Esophagus (tissue), 2 donors: ENCODE measurements around the gene RAP1GAP. TPM values are rescaled to one million over a fixed set of nuclear protein-coding genes. Genes with fewer than 3 reads are reported as not detected.

Experiments
- H3K27ac ChIP-seq, 2 donors: one replicate each; pipeline ENCODE4 v1.5.1; 2013; ENCODE audit warnings: low read depth in 2 of 2, mild to moderate bottlenecking in 2 of 2, inconsistent platforms in 1 of 2, low read length in 1 of 2, moderate library complexity in 1 of 2
- H3K27me3 ChIP-seq, 2 donors: one replicate each; pipeline ENCODE4 v1.6.1; 2013; ENCODE audit warnings: low read length in 2 of 2, control low read depth in 1 of 2, mild to moderate bottlenecking in 1 of 2; ENCODE audit not compliant: insufficient read depth in 2 of 2, control insufficient read depth in 1 of 2
- H3K36me3 ChIP-seq, 2 donors: one replicate each; pipeline ENCODE4 v1.6.1; 2013; ENCODE audit warnings: low read length in 1 of 2; ENCODE audit not compliant: control insufficient read depth in 2 of 2, insufficient read depth in 2 of 2
- H3K4me1 ChIP-seq, 2 donors: one replicate each; pipeline ENCODE4 v1.6.1; 2013; ENCODE audit warnings: low read length in 1 of 2; ENCODE audit not compliant: control insufficient read depth in 2 of 2, insufficient read depth in 2 of 2
- H3K4me3 ChIP-seq, 2 donors: one replicate each; pipeline ENCODE4 v1.5.1; 2013; ENCODE audit warnings: low read length in 2 of 2, mild to moderate bottlenecking in 2 of 2, low read depth in 1 of 2, moderate library complexity in 1 of 2
- H3K9me3 ChIP-seq, 2 donors: one replicate each; pipeline ENCODE4 v1.6.1; 2013; ENCODE audit warnings: mild to moderate bottlenecking in 2 of 2, low read depth in 1 of 2, low read length in 1 of 2, moderate library complexity in 1 of 2; ENCODE audit not compliant: control insufficient read depth in 2 of 2, insufficient read depth in 1 of 2
- WGBS, 2 donors: extraction: QIAGEN DNeasy Blood & Tissue Kit; methylation state at CpG; one replicate each; pipeline ENCODE4 v1.1.7; 2013; 5-methylcytosine and 5-hydroxymethylcytosine counted together
- polyA plus RNA-seq, 2 donors: library from polyadenylated mRNA; stranded (reverse); fragments of 200-250 nt; gene quantifications; one replicate each; pipeline ENCODE4 v1.2.3, GENCODE V29; 2013
- donor health status: healthy with polysubstance abuse.
- donor health status: Bipolar disorder and iron deficiency.

The RAP1GAP gene
- 10 to 100 TPM in 1 of 2 donors, 1 to 10 TPM in 1; 3.5 to 12.2 TPM for polyA plus RNA-seq

DNA sequence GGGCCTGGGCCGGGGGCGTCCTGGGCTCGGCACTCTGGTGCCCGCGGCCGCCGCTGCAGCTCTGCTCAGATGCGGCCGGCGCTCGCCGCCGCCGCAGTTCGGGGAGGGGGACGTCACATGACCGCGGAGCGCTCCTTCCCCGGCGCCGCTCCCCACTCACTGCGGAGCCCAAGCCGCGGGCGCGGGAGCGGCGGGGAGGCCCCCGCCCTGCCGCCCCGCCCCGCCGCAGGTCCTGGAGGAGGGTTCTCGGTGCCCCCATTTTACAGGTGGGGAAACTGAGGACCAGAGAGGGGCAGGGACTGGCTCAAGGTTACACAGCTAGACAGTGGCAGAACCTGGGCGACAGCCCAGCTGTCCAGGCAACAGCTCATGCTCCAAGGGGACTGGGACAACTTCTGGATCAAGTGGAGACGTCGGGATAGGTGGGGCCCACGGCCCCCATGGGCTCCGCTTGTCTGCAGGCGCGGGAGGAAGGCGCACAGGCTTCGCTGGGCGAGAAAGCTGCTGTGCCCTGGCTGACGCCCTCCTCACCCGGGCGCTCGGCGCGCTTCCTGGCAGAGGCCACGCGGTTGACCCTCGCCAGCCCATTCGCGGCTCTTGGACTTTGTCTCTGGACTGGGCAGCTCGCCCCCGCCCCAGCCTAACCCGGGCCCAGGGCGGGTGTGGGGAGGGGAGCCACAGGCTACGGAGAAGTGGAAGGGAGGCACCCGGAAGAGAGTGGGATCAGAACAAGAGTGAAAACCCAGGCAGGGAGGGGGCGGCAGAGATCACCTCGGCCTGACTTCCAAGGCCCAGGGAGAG is at the start of gene RAP1GAP:
Gene RAP1GAP, minus strand, starts transcription at position 100 of the 801 bp plus-strand sequence. CDS start 49,325 bp downstream, outside the sequence.
- no peak within 1 kb of the TSS for H3K27ac ChIP-seq
- peak within 1 kb of the TSS; percentile 19 to 36 for H3K4me3 ChIP-seq
- WGBS, 2 donors, result 1 to 3% methylated on average over 37 to 64 of the region's 64 CpGs
- H3K27me3 ChIP-seq, result peaks cover 0 to 2% of the 10 kb centered on the region in 2 donors
- H3K9me3 ChIP-seq, result no peaks in the 10 kb centered on the region
- H3K36me3 ChIP-seq, result no peaks in the 10 kb centered on the region
- peaks cover 10 to 27% of the 10 kb centered on the region in 2 donors for H3K4me1 ChIP-seq

DNA sequence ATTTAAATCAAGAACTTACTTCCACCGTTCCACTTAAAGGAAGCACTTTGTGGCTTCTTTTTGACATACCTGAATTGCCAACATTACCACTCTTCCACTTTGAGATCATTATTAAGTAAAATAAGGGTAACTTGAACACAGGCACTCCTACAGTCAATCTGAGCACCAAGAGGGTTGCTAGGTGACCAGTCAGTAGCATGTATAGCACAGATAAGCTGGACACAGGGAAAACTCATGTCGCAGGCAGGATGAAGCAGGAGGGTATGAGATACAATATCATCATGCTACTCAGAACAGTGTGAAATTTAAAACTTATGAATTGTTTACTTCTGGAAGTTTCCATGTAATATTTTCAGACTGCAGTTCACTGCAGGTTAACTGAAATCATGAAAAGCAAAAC is 47.0 kb upstream of the RAP1GAP start:
- no peak overlapping the region for H3K27ac ChIP-seq
- no peaks in the 10 kb centered on the region for H3K4me1 ChIP-seq
- no peaks in the 10 kb centered on the region for H3K9me3 ChIP-seq
- 82 to 85% methylated on average over 2 of the region's 2 CpGs for WGBS, 2 donors
- no peak overlapping the region for H3K4me3 ChIP-seq
- peaks cover 7 to 12% of the 10 kb centered on the region in 2 donors for H3K36me3 ChIP-seq
- no peaks in the 10 kb centered on the region for H3K27me3 ChIP-seq

DNA sequence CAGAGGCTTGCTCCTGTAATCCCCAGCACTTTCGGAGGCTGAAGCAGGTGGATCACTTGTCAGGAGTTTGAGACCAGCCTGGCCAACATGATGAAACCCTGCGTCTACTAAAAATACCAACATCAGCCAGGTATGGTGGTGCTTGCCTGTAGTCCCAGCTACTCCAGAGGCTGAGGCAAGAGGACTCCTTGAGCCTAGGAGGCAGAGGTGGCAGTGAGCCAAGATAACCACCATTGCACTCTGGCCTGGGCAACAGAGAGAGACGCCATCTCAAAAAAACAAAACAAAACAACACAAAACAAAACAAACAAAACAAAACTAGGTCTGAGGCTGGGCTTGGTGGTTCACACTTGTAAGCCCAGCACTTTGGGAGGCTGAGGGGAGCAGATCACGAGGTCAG is 38.7 kb upstream of the RAP1GAP start:
- peaks cover 5% of the 10 kb centered on the region in 2 donors for H3K36me3 ChIP-seq
- H3K27ac ChIP-seq, result no peak overlapping the region
- H3K9me3 ChIP-seq, result no peaks in the 10 kb centered on the region
- no peaks in the 10 kb centered on the region for H3K4me1 ChIP-seq
- H3K27me3 ChIP-seq, result no peaks in the 10 kb centered on the region
- H3K4me3 ChIP-seq, result no peak overlapping the region
- 89 to 93% methylated on average over 4 of the region's 4 CpGs for WGBS, 2 donors

DNA sequence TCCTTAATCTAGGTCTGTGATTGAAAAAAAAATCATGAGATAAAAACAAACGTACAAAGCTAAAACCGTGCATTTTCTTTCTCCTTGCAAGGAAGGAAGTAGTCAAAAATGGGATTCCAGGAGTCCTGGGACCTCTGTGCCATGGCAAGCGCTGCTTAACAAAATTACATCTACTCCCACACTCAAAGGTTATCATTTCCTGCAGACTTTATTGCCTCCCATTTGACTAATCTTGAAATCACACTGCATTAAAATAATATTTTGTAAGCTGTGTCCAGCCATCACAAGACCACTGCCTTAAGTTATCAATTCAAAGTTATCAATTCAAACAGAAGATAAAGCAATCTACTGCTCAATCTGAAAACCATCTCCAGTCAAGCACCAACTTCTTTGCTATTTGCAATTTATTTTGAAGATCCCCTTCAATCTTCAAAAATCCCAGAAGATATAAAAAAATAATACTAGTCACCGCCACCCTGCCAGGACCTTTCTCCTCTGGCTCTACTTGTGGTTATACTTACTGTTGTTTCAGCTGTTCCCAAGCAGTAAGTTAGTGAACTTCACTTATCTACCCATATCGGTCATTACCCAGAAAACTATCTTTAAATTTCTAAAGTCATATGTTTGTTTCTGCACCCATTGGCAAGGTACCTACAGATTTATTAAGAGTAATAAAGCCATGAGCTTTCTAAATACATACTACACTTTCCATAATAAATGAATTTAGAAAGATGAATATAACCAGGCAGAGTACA is 38.1 kb upstream of the RAP1GAP start:
- Histone ChIP-seq H3K9me3 (no peaks in the 10 kb centered on the region), H3K27me3 (no peaks in the 10 kb centered on the region), H3K4me1 (no peaks in the 10 kb centered on the region), H3K4me3 (no peak overlapping the region), H3K36me3 (peaks cover 5 to 7% of the 10 kb centered on the region in 2 donors), H3K27ac (no peak overlapping the region)
- 71 to 78% methylated on average over 5 of the region's 5 CpGs for WGBS, 2 donors

DNA sequence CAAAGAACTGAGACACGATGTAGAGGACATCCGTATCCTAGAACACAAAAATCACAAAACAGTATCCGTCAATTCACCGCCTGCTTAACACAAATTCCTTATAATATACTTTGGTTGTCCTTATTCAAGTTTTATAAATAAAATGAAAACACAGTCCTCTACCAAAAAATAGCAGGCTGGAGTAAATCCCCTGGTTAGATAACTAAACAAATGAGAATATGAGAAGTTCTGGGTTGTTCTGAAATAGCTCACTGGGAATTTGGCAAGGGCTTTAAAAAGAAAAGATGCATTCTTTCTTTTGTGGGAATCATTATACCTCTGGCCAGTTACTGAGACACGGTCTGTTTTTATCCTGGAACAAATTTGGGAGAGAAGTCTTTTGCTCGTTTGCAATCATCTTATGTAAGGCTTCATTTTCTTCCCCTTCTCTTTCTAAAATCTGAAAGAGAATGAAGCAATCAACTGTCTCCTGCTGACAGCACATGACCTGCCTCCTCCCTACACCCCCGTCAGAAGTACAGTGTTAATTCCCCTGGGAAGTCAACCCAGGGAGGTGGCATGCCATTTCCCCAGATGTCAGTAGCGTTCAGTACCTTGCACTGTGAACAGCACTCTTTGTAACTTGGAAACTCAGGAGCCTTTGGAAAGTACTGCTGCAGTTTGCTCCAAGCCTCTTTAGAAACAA is 37.1 kb upstream of the RAP1GAP start:
- H3K9me3 ChIP-seq, result no peaks in the 10 kb centered on the region
- H3K36me3 ChIP-seq, result peaks cover 7% of the 10 kb centered on the region in 2 donors
- no peak overlapping the region for H3K4me3 ChIP-seq
- WGBS, 2 donors, result 65 to 79% methylated on average over 8 of the region's 8 CpGs
- H3K27ac ChIP-seq, result no peak overlapping the region
- H3K27me3 ChIP-seq, result no peaks in the 10 kb centered on the region
- no peaks in the 10 kb centered on the region for H3K4me1 ChIP-seq

DNA sequence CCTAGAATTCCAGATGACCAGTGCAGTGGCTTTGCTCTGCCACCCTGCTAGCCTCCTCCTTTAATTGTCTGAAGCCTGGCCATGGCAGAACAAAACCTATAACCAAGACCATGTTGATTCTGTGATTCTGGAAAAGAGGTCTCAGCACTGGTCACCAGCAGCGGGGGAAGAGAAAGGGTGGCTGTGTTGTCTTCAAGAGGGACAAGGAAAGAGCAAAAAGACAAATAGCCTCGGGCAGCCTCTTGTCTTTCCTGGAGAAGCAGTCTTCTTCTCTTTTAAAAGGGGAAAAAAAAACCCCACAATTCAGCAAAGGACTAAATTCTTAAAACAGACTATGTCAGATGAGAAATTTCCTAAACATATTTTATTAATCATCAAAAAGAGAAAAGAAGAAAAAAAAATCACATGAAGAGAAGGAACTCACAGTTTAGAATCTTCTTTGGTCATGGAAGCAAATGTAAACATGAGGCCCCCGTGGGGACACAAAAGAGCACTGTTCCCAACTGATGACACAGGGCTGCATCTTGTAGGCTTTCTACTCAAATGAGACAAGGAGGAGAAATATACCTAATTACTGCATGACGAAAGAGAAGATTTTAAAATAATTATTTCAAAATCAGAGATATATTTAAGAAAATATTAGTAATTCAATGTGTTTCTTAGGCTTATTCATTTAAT is 36.3 kb upstream of the RAP1GAP start:
- Histone ChIP-seq H3K27me3 (no peaks in the 10 kb centered on the region), H3K36me3 (peaks cover 7 to 10% of the 10 kb centered on the region in 2 donors), H3K9me3 (no peaks in the 10 kb centered on the region), H3K4me1 (no peaks in the 10 kb centered on the region), H3K27ac (no peak overlapping the region), H3K4me3 (no peak overlapping the region)
- 68 to 69% methylated on average over 4 of the region's 4 CpGs for WGBS, 2 donors

DNA sequence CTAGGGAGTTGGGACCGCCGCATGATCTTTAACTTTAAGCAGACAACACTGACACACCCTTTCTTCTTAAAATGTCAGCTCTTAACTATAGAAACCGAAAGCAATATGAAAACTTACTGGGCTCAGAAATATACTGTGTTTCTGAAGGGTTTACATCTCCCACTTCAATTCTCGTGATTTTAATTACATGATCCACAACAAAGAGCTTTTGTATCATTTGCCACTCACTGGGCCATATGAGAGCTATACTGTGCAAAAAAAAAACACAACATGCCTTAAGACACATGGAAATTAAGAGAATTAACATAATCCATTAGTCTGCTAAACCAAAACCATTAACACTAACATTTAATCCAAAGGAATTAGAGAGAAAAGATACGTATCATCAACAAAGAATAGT is 35.0 kb upstream of the RAP1GAP start:
- Histone ChIP-seq H3K27me3 (no peaks in the 10 kb centered on the region), H3K36me3 (peaks cover 9 to 10% of the 10 kb centered on the region in 2 donors), H3K9me3 (no peaks in the 10 kb centered on the region), H3K4me1 (no peaks in the 10 kb centered on the region), H3K27ac (no peak overlapping the region), H3K4me3 (no peak overlapping the region)
- WGBS, 2 donors, result 88 to 90% methylated on average over 5 of the region's 5 CpGs

DNA sequence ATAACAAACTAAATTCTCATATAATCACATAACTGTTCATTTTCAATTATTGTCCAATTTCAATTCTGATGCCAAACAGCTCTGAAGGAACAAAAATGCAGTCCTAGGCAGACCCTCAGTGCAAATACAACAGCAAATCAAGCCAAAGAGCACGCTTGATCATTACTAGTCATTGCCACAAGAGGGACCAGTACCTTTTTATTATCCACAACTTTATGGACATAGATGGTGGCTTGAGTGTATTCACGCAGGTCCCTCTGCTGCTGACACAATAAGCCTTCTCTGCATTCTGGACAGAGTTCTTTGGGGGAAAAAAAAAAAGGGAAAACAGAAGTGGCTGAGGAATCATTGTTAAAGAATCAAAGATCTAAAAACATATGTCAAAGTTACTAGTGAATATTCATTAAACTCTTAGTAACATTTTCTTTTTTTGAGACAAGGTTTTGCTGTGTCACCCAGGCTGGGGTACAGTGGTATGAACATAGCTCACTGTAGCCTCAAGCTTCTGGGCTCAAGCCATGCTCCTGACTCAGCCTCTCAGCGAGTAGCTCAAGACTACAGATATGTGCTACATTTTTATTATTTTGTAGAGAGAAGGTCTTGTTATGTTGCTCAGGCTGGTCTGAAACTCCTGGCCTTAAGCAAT is 34.3 kb upstream of the RAP1GAP start:
- Histone ChIP-seq H3K27me3 (no peaks in the 10 kb centered on the region), H3K4me1 (no peaks in the 10 kb centered on the region), H3K9me3 (no peaks in the 10 kb centered on the region), H3K36me3 (peaks cover 9 to 10% of the 10 kb centered on the region in 2 donors), H3K4me3 (no peak overlapping the region), H3K27ac (no peak overlapping the region)
- 65 to 74% methylated on average over 3 of the region's 3 CpGs for WGBS, 2 donors

DNA sequence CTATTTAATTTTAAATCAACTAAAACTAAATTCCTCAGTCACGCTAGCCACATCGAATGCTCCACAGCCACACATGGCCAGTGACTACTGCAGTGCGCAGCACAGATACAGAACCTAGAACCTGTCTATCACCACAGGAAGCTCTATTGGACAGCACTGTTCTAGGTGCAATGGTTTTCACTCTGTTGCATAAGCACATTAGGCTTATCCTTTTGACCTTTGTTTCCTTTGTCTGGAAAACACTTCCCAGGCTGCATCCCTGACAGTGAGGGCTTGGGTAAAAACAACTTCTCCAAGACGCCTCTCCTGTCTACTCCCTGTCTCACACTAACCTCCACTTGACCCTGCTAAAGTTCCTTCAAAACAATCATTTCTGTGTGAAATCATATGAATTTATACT is 33.6 kb upstream of the RAP1GAP start:
- H3K9me3 ChIP-seq, result no peaks in the 10 kb centered on the region
- H3K4me3 ChIP-seq, result no peak overlapping the region
- no peaks in the 10 kb centered on the region for H3K27me3 ChIP-seq
- H3K36me3 ChIP-seq, result peaks cover 9 to 10% of the 10 kb centered on the region in 2 donors
- H3K27ac ChIP-seq, result no peak overlapping the region
- 92 to 96% methylated on average over 4 of the region's 4 CpGs for WGBS, 2 donors
- no peaks in the 10 kb centered on the region for H3K4me1 ChIP-seq
